ENCODE measurements around the gene RTN4RL1.

RTN4RL1 gene

DNA sequence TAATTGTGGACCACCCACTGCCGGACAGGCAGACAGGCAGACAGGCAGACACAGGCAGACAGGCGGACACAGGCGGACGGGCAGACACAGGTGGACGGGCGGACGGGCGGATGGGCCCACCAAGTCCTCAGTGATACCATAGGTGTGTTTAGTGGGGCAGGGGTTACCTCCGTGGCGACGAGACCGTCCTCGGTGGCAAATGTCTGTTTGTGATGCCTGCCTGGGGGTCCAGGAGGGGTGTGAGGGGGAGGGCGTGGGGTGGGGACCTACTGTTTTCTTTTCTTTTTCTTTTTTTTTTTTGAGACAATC lies 76.7 kb downstream of the RTN4RL1 start:
- no peak for DNase-seq (ENCODE audit: low read depth in 2 of 2)

DNA sequence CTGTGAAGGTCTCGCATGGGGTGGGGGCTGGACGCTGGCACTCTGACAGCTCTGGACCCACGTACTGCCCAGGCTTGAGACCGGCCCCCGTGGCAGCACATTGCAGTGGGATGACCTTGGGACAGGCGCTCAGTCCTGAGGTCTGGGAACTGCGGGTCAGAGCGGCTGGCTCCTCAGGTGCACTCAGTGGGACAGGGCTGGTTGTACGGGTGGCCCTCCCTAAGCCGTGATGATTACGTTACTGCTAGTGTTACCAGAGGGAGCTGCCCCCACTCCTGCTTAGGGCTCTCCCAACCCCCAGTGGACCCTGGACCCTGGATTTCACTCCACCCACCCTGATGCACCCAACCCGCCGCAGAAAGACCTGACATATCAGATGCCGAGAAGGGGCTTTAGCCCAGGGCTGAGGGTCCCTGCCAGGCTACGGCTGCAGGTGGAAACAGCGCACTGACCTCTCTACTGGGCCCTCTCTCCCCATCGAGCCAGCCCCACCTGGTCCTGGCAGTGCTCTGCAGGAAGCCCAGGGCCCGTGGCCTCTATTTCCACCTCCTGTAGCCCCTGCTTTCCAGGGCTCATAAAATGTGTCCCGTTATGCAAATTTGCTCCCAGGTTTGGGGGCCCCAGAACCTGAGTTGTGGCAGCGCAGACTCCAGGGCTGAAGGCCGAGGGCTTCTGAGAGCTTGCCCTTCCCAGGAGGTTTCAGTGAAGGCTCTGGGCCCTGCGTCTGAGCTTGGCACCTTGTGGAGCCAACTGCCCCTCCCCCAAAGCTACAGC lies 77.2 kb downstream of the RTN4RL1 start:
- no peak for DNase-seq (ENCODE audit: low read depth in 2 of 2)

DNA sequence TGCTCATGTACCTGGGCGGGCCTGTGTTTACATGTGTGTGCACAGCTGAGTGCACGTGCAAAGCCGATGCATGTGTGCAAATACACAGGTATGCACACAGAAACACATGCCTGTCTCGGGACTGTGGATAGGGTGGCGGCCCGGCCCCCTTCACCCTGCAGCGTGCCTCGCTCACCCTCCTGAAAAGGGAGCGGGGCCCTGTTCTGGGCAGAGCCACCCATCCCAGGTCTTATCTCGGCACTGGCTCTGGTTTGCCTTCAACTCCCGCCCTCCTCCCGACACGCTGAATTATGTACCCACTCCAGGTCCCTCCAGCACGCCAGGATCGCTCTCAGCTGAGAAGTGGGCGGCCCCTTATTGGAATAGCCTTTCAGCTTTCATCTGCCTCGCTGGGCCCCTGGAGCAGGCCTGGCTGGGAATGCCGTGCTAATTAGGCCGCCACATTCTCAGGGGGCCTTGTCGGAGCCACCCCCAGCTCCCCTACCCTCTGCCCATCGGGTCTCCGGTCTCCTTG lies 77.8 kb downstream of the RTN4RL1 start:
- no peak for DNase-seq (ENCODE audit: low read depth in 2 of 2)

DNA sequence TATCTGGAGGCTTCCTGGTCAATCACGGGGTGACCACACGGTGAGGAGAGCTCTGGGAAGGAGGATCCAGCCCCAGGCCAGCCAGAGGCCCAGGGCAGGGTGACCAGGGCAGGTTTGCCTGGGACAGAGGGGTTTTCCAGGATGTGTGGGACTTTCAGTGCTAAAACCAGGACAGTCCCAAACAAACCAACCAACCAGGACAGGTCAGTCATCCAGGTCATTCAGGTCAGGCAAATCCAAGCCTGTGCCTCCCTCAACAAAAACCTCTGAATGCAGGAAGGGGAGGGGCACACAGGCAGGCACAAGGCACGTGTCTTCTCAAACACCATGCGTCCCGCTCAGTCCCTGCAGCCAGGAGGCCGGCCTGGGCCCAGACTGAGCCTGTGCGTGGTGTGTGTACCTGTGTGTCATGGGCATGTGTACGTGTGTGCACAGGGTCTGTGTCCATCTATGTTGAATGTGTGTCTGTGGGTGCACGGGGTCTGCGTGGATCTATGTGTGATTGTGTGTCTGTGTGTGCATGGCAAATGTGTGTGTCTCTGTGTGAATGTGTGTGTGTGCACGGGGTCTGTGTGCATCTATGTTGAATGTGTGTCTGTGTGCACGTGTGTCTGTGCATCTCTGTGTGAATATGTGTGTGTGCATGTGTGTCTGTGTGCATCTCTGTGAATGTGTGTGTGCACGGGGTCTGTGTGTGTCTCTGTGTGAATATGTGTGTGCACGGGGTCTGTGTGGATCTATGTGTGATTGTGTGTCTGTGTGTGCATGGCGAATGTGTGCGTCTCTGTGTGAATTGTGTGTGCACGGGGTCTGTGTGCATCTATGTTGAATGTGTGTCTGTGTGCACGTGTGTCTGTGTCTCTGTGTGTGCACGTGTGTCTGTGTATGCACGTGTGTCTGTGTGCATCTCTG lies 78.9 kb downstream of the RTN4RL1 start:
- DNase-seq (ENCODE audit: low read depth in 2 of 2), result no peak

DNA sequence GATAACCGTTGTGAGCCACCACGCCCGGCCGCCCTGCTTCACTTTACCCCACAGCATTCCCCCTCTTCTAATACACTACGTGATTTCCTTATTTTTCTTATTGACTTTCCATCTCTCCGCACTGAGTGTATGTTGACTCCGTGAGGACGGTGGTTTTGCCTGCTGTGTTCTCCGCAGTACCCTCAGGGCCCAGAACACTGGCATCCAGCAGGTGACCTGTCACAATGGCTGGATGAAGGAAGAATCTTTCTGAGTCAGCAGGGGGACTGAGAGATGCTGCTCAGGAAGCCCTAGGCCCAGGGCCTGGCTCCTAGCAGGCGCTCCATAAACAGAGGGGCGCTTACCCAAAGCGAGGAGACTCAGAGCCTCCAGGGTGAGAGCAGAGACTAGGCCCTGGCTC lies 79.5 kb downstream of the RTN4RL1 start:
- no peak for DNase-seq (ENCODE audit: low read depth in 2 of 2)

DNA sequence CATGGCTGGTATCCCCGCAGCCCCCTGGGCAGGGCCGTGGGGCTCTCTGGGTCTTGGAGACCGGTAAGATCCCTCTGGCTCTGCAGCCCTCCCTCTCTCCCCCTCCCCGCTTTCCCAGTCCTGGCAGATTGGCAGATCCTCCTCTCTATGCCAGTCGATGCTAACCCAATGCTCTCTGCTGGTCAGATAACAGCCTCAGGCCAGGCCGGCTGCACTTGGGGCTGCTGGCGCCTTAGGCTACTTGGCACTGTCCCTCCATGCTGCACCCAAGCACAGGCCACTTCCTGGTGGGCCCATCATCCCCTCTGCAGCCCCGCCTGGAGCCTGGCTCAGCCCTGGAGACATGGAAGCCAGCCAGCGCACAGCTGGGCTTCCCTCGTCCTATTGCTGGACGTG lies 81.7 kb downstream of the RTN4RL1 start:
- no peak for DNase-seq (ENCODE audit: low read depth in 2 of 2)

DNA sequence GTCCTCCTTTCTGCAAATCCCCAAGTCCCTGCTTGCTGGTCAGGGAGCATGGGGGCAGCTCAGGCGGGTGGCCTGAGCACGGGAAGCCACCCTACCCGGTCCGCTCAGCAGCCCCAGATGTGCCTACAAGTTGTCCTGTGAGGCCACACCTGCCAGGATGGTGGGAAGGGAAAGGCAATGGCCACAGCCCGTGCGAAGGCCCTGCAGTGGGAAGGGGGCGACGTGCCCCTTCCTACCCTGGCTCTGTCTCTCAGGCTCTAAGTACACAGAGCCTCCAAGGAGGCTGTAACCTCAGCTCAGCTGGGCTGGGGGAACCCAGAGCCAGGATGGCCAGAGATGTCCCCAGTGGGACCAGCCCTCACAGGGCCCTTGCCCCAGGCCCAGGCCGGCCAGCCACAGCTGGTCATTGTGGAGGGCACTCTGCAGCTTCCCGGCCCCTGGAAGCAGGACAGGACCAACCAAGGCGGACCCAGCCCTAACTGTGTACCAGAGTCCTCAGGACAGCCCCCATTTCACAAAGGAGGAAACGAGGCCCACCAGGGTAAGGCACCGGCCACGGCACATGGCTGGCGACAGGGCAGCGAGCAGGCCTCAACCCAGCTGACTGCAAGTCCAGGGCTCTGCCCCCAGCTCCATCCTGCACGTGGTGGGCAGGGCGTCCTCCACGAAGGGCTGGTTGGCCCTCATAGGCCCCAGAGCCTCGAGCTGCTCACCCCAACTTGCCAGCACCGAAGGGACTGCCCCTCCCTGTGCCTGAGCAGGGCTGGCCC lies 82.3 kb downstream of the RTN4RL1 start:
- no peak for DNase-seq (ENCODE audit: low read depth in 2 of 2)

DNA sequence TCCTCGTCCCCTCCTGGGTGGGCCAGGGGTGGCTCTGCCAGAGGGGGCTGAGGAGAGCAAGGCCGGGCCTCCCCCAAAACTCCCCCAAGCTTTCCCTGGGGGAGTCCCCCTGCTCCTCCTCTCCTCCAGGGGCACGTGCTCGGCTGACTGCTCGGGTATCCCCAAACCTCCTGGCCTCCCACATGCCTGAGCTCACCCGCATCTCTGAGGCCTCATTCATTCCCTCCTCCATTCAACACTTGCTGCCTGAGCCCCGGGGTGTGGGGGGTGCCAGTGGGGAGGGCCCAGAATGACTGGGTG lies 83.1 kb downstream of the RTN4RL1 start:
- no peak for DNase-seq (ENCODE audit: low read depth in 2 of 2)

DNA sequence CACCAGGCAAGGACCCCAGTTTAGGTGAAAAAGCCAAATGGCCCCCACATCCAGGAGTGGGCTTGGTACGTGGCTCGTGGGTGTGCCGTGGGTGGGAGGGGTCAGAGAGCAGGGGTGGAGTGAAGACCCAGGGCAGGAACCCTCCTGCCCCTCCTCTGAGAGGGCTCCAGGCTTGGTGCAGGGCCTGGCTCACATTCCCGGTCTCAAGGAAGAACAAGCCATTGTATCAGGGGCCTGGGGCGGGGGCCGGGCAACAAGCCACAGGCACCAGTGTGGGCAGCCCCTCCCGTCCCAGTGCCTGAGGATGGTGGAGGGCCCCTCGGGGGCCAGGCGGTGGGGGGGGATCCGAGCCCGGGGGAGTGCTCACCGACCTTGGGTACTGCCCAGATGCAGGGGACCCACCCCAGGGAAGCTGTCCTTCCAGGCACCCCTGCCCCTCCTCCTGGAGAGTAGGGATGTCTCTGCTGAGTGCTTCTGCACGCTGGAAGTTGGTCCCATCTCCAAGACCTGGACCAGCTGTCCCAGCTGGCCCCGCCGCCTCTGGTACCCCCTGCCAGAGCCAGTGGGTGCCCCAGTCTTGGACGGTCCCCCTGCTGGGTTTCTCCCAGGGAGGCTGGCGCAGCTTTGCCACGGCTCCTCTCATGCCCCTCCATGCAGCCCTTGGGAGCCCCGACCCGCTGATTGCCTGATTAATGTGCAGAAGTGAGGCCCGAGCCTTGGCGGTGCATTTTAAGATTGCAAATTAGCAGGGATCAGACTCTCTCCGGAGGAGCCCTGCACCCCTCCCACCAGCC lies 83.7 kb downstream of the RTN4RL1 start:
- no peak for DNase-seq (ENCODE audit: low read depth in 2 of 2)

DNA sequence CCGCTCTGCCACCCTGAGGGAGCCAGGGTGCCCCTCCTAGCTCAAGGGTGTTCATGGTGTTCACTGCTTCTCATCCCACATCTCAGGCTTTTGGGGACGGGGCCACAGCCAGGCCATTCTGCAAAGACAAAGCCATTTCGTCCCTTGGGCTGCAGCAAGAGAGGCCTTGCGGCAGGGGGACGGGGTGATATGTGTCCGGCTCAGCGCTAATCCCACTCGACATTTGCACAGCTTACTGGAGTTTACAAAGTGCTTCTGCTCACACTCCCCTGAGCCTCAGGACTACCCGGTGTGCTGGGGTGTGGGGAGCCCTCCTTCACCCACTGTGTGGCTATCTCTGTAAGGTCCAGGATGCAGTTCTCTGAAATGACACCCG lies 84.3 kb downstream of the RTN4RL1 start:
- DNase-seq (ENCODE audit: low read depth in 2 of 2), result no peak

DNA sequence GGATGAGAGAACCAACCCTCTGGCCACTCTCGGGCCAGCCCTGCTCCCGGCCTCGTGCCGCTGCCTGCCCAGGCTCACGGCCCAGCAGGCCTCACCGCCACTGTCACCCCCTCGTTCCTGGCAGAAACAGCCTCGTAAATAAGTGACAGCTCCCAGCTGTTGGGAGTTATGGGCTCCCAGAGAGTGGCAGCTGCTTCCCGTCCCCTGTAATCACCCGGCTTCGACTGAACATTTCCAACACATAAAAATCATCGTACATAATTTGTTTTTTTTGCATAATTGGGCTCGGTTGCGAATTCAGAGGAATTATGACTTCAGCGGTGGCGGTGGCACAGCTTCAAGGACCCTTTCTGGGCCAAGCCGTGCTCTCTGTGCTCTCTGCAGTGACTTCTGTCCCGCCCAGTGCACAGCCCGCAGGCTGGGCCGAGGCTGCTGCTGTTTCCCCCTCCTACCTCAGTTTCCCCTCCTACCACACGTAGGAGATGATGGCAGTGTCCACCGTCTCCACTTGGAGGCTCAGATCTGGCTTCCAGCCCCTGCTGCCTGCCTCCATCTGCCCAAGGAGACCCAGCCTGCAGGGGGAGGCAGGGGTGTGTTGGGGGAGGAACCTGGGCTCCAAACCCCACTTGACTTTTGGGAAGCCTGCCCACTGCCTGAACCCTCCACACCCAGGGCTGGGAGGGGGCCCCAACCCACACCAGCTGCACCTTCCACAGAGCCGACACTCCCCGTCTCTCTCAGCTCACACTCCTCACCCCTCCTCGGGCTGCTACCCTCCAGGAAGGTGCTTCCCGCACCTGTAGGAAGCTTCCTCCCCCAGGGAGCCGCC lies 84.9 kb downstream of the RTN4RL1 start:
- DNase-seq (ENCODE audit: low read depth in 2 of 2), result no peak

DNA sequence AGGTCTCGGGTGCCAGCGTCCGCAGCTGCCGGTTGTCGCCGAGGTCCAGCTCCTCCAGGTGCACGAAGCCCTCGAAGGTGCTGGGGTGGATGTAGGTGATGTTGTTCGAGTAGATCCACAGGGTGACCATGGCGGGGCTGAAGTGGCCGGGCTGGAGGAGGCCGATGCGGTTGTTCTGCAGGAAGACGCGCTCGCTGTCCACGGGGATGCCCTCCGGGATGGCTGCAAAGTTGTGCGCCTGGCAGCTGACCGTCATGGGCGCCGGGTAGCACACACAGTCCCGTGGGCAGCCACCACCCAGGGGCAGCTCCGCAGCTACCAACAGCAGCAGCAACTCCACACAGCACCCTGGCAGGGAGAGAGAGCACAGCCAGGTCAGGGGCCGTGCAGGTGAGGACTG lies 87.7 kb downstream of the RTN4RL1 start:
- DNase-seq (ENCODE audit: low read depth in 2 of 2), result no peak

DNA sequence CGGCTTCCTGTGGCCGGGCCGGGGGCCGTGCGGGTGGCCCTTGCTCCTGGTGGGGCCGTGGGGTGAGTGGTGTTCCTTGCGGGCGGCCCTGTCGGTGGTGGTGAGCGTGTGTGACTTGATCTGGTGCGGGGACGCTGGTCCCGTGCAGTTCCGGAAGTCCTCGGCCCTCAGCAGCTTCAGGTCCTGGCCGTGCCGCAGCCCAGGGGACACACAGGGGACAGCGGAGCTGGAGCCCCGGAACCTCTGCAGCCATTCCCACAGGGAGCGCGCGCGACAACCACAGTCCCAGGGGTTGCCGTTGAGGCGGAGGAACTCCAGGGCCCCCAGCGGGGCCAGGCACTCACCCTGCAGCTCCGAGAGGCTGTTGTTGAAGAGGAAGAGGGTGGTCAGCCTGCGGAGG lies 88.4 kb downstream of the RTN4RL1 start:
- no peak for DNase-seq (ENCODE audit: low read depth in 2 of 2)

DNA sequence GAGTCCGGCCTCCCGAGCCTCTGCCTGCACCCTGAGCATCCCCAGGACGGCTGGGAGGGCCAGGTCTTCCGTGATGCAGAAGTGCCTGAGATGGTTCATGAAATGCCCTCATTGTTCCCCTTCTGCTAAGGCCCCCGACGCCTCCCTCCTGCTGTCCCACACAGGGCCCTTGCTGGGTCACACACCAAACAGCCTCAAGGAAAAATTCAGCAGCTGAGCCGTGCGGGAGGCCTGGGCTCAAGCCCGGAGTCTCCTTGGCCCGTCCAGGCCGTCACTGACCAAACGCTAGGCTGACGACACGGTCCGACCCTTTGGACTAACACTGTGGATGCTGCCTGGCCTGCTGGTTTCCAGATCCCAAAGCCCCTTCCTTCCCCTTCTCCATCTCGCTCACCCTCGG lies 90.2 kb downstream of the RTN4RL1 start:
- DNase-seq (ENCODE audit: low read depth in 2 of 2), result no peak

DNA sequence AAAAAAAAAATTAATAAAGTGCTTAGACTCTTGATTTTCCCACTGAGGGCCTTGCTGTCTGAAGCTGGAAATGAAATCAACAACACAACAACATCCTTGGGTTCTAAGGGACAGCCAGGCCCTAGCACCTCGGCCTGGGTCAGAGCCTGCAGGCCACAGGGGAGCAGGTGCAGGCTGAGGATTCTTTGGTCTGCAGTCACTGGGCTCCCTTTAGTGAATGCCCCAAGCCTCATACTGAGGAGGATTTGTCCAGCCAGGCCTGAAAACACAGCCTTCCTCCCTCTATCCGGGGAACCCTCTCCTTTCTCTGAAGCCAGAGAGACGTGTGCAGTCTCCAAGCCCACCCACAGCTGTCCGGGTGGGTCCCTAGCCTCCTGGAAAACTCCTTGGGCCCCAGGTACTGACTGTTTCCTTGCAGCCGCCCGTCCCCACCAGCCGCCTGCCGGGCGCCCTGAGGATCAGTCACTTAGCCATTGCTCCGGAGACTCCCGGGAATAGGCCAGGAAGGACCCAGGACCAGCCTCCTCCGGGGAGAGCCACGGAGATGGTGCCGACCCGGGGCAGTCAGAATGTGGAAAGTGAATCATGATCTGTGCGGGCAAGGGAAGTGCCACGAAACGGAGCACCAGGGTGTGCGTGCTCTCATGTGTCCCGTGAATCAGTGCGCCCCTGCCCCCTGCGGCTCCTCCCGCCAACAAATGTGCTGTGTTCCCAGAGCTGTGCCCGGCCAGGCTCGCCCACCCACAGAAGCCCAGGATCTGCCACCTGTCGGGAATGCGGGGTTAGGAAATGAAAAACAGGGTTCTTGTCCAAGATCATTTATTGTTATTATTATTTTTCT lies 91.0 kb downstream of the RTN4RL1 start:
- no peak for DNase-seq (ENCODE audit: low read depth in 2 of 2)

DNA sequence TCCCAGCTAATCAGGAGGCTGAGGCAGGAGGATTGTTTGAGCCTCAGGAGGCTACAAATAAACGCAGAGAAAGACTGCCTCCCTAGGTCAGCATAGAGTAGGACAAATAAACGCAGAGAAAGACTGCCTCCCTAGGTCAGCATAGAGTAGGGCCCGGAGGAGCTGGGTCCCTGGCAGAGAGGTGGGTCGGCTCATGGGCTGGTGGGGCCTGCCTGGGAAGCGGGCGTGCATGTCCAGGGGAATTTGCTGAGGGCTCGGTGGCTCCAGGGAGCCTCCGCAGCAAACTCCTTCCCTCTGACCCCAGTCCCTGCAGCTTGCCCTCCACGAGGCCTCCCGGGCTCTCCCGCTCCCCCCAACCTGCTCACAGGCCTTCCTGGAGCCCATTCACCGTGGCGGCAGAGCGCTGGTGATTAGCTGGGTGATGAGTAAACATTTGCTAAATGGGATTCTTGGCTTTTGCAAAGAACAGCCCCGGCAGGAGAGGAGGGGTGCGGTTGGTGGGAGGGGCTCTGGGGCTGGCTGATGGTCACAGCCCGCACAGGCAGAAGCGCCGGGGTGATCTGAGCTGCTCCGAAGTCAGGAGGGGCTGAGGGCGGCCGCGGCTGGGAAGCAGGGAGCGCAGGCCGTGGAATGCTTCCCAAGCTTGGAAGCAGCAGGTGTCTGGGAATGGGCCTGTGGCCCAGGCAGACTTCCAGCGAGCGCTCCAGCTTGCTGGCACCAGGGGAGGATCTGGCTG lies 93.1 kb downstream of the RTN4RL1 start:
- DNase-seq (ENCODE audit: low read depth in 2 of 2), result no peak

DNA sequence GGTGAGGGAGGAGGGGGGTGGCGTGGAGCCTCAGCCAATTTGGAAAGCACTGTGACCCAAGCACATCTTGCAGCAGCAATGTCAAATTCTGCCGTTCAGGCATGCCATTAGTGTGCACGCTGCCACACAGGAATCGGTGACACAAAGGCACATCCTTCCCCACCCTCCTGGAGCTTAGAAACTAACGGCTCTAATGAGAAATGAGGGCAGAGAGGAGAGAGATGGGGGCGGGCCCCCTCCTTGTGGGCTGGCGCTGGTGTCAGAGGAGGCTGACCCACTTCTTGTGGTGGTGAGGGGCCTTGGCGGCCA lies 94.8 kb downstream of the RTN4RL1 start:
- no peak for DNase-seq (ENCODE audit: low read depth in 2 of 2)

DNA sequence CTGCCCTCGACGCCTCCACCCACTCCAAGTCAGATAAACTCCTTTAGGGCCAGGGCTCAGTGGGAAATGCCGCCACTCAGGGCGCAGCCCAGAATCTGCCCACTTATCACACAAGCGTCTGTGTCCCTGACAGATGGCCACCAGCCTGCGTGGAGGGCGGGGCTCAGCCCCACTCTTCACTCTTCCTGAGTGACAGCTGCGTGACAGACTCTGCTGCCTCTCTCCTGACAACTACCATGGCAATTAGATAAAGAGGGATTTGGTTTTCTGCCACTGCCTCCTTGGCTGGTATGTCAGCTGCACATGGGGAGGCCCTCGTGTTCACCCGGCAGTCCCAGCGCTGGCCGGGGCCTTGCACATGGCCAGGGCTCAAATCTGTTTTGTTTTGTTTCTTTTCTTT lies 96.2 kb downstream of the RTN4RL1 start:
- no peak for DNase-seq (ENCODE audit: low read depth in 2 of 2)

DNA sequence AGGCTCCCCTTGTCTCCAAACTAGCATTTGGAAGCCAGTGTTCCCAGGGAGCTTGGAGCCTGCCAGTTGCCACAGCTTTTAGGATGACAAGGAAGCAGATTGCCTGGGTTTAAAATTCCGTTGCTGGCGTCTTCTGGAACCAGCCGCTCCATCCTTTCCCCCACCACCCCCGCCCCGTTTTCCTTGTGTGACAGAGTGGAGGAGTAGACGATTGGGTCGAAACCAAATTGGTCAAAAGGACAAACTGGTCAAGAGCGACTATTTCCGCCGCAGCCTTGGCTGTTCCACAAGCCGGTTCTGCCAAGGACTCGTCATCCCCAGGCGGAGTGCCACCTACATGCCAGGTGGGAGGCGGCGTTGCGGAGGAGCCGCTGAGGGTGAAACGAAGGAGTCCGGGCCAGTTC lies 104.2 kb downstream of the RTN4RL1 start:
- no peak for DNase-seq (ENCODE audit: low read depth in 2 of 2)
